IMR-90 (cell line): ENCODE measurements around the gene ADGRL1. TPM values are rescaled to one million over a fixed set of nuclear protein-coding genes. Genes with fewer than 3 reads are reported as not detected.
"Not testable (repeated sequence)": the region's sequence is repeated elsewhere in the genome, so short reads cannot be mapped to it uniquely, and the experiment has no call there.

ENCODE experiments used
- ATAC-seq: fragments of 200-7000 bp; cut with Tn5 transposase; 2 replicates; pipeline ENCODE4 v1.9.1; 2020; ENCODE audit warnings: low read depth, mild to moderate bottlenecking, moderate library complexity
- BruUV-seq: library from RNA; stranded (reverse); fragments of 400-500 nt; replicated peaks from 2 replicates; lab custom pipeline; 2021; lab: Mats Ljungman, UMichigan
- CTCF ChIA-PET: fragments of 300-600 bp; formaldehyde crosslinking; extraction: SDS; loops from one replicate; lab custom pipeline; 2021; ENCODE audit warnings: antibody characterized with exemption; lab: Yijun Ruan, JAX
- POLR2A ChIA-PET: fragments of 300-600 bp; sonication (Branson Sonifier 250); formaldehyde crosslinking; loops from one replicate; lab custom pipeline; 2022; ENCODE audit warnings: antibody characterized with exemption; ENCODE audit not compliant: unreplicated experiment; lab: Charles Lee
- DNase-seq: peaks from one replicate; pipeline ENCODE4 v3.0.0; 2013
- H2AFZ ChIP-seq: replicated peaks from 2 replicates; pipeline ENCODE3; 2013; ENCODE audit warnings: low read length, mild to moderate bottlenecking; ENCODE audit not compliant: poor library complexity
- H2AK5ac ChIP-seq: 2 replicates; pipeline ENCODE4 v1.6.1; 2013; ENCODE audit warnings: low read depth, low read length, inconsistent platforms
- H2AK9ac ChIP-seq: replicated peaks from 2 replicates; pipeline ENCODE3; 2013; ENCODE audit warnings: mild to moderate bottlenecking, low read depth, low read length, moderate library complexity; ENCODE audit not compliant: poor library complexity
- H2BK120ac ChIP-seq: 2 replicates; pipeline ENCODE4 v1.6.1; 2013; ENCODE audit warnings: low read depth, low read length, inconsistent platforms
- H2BK15ac ChIP-seq: 3 replicates; pipeline ENCODE4 v1.6.1; 2013; ENCODE audit warnings: low read depth, low read length, inconsistent platforms
- H2BK20ac ChIP-seq: 2 replicates; pipeline ENCODE4 v1.6.1; 2013; ENCODE audit warnings: low read depth, mild to moderate bottlenecking, inconsistent platforms, low read length, moderate library complexity
- H2BK5ac ChIP-seq: 2 replicates; pipeline ENCODE4 v1.6.1; 2013; ENCODE audit warnings: mild to moderate bottlenecking, low read depth, low read length, inconsistent platforms; ENCODE audit not compliant: poor library complexity, severe bottlenecking
- H3K14ac ChIP-seq: replicated peaks from 2 replicates; pipeline ENCODE4 v1.6.1; 2013; ENCODE audit warnings: low read depth, low read length, inconsistent platforms
- H3K18ac ChIP-seq: 2 replicates; pipeline ENCODE4 v1.6.1; 2013; ENCODE audit warnings: low read depth, low read length, control low read depth
- H3K23ac ChIP-seq: 2 replicates; pipeline ENCODE4 v1.6.1; 2013; ENCODE audit warnings: low read depth, low read length, inconsistent platforms
- H3K27ac ChIP-seq: 2 replicates; pipeline ENCODE4 v1.5.1; 2013; ENCODE audit warnings: mild to moderate bottlenecking, control low read depth, low read length; ENCODE audit not compliant: insufficient read depth
- H3K27me3 ChIP-seq: 2 replicates; pipeline ENCODE4 v1.6.1; 2013; ENCODE audit warnings: low read length; ENCODE audit not compliant: control insufficient read depth, insufficient read depth
- H3K36me3 ChIP-seq: 2 replicates; pipeline ENCODE4 v1.6.1; 2013; ENCODE audit warnings: low read length, mixed read lengths; ENCODE audit not compliant: control insufficient read depth, insufficient read depth
- H3K4ac ChIP-seq: 2 replicates; pipeline ENCODE4 v1.6.1; 2013; ENCODE audit warnings: low read depth, low read length, inconsistent platforms
- H3K4me1 ChIP-seq: 2 replicates; pipeline ENCODE4 v1.6.1; 2013; ENCODE audit warnings: low read length, mixed read lengths; ENCODE audit not compliant: control insufficient read depth, insufficient read depth
- H3K4me2 ChIP-seq: 2 replicates; pipeline ENCODE4 v1.6.1; 2013; ENCODE audit warnings: low read depth, mild to moderate bottlenecking, control low read depth, low read length, moderate library complexity
- H3K4me3 ChIP-seq: 2 replicates; pipeline ENCODE4 v1.5.1; 2013; ENCODE audit warnings: low read depth, mild to moderate bottlenecking, control low read depth, low read length, moderate library complexity; ENCODE audit not compliant: insufficient read depth
- H3K56ac ChIP-seq: 2 replicates; pipeline ENCODE4 v1.6.1; 2013; ENCODE audit warnings: low read length, inconsistent platforms; ENCODE audit not compliant: insufficient read depth; ENCODE audit errors: extremely low read depth
- H3K79me1 ChIP-seq, 2 experiments: 2 replicates each; pipeline ENCODE4 v1.6.1; 2013; ENCODE audit warnings: low read length in 2 of 2, inconsistent platforms in 1 of 2, low read depth in 1 of 2
- H3K9ac ChIP-seq: 2 replicates; pipeline ENCODE4 v1.6.1; 2013; ENCODE audit warnings: low read depth, low read length, control low read depth
- H3K9me1 ChIP-seq: 2 replicates; pipeline ENCODE4 v1.6.1; 2013; ENCODE audit warnings: low read length, inconsistent platforms; ENCODE audit not compliant: insufficient read depth
- H3K9me3 ChIP-seq: 2 replicates; pipeline ENCODE4 v1.6.1; 2013; ENCODE audit warnings: low read length; ENCODE audit not compliant: control insufficient read depth, insufficient read depth
- H4K20me1 ChIP-seq: 2 replicates; pipeline ENCODE4 v1.6.1; 2013; ENCODE audit warnings: low read length, inconsistent platforms; ENCODE audit not compliant: insufficient read depth
- H4K5ac ChIP-seq: 2 replicates; pipeline ENCODE4 v1.6.1; 2013; ENCODE audit warnings: mild to moderate bottlenecking, low read depth, low read length, control low read depth
- H4K8ac ChIP-seq, 2 experiments: 2 replicates each; pipeline ENCODE4 v1.6.1; 2013; ENCODE audit warnings: low read depth in 2 of 2, low read length in 2 of 2, control low read depth in 1 of 2, inconsistent platforms in 1 of 2
- H4K91ac ChIP-seq: 2 replicates; pipeline ENCODE4 v1.6.1; 2013; ENCODE audit warnings: low read depth, low read length, inconsistent platforms; ENCODE audit not compliant: insufficient read depth
- WGBS, 2 experiments: methylation state at CpG; one replicate each; pipeline versions ENCODE4 v1.1.5 to v1.1.7; 2013; ENCODE audit warnings: missing lambda C conversion rate in 2 of 2; ENCODE audit not compliant: insufficient read length in 1 of 2; ENCODE audit errors: extremely low coverage in 2 of 2; 5-methylcytosine and 5-hydroxymethylcytosine counted together
- dilution Hi-C: fragments of 300-500 bp; cut with HindIII; formaldehyde crosslinking; loops from one replicate; pipeline ENCODE4 v1.14.3; 2018; ENCODE audit warnings: low sequenced_read_pairs; ENCODE audit not compliant: unreplicated experiment
- in situ Hi-C: fragments of 300-500 bp; cut with MboI; formaldehyde crosslinking; loops from 3 replicates; pipeline ENCODE4 v1.14.3; 2019; ENCODE audit warnings: low sequenced_read_pairs, inconsistent platforms, mixed read lengths
- intact Hi-C: fragments of 100-400 bp; cut with micrococcal nuclease; formaldehyde crosslinking; loops from 2 replicates; pipeline ENCODE4 v1.10.0; 2022
- polyA plus RNA-seq, 3 experiments: library from polyadenylated mRNA; depleted of rRNA; stranded (reverse); fragments of >200 nt; gene quantifications; 2 replicates each; pipeline ENCODE4 v1.2.3, GENCODE V29; 2012; ENCODE audit warnings: low replicate concordance in 1 of 3
- total RNA-seq: library from RNA; depleted of rRNA; stranded (reverse); fragments of >200 nt; gene quantifications from 2 replicates; pipeline ENCODE4 v1.2.3, GENCODE V29; 2012

ADGRL1 gene
- total and polyA plus RNA-seq, 2 of the 4 experiments (the other 2 are of a cell fraction), result 0.72 to 2.2 TPM

- in situ Hi-C loops, H4K20me1 ChIP-seq, H4K91ac ChIP-seq, H2BK20ac ChIP-seq, BruUV-seq, H2BK120ac ChIP-seq, H3K14ac ChIP-seq, H2BK15ac ChIP-seq, H3K56ac ChIP-seq, H3K27ac ChIP-seq, H2AK9ac ChIP-seq, H3K36me3 ChIP-seq, H2BK5ac ChIP-seq, DNase-seq, H4K8ac ChIP-seq, H3K4ac ChIP-seq, intact Hi-C loops, H3K4me3 ChIP-seq, H3K18ac ChIP-seq, H3K9ac ChIP-seq, H3K4me2 ChIP-seq, POLR2A ChIA-PET, H2AFZ ChIP-seq, H3K23ac ChIP-seq, H3K4me1 ChIP-seq, H3K9me3 ChIP-seq, CTCF ChIA-PET, H4K5ac ChIP-seq, H3K9me1 ChIP-seq, H3K79me1 ChIP-seq, H2AK5ac ChIP-seq, dilution Hi-C loops, ATAC-seq: not testable (repeated sequence)
- WGBS, 2 experiments, result no CpG with 5 or more reads among the region's 5 CpGs
- peaks cover 18% of the 10 kb centered on the region for H3K27me3 ChIP-seq
Observed at GRCh38 chr19:14244393-14244792, 38.4 kb upstream of the ADGRL1 start.

- DNase-seq, result not testable (repeated sequence)
Observed at GRCh38 chr19:14243718-14244117, 37.7 kb upstream of the ADGRL1 start.

More at GRCh38 chr19:14243718-14244117, 37.7 kb upstream of the ADGRL1 start:
- H3K4ac ChIP-seq, H3K27ac ChIP-seq, H2BK15ac ChIP-seq, BruUV-seq, H3K9me3 ChIP-seq, H3K14ac ChIP-seq, H2AK5ac ChIP-seq, in situ Hi-C loops, H3K9ac ChIP-seq, H2AFZ ChIP-seq, H2BK20ac ChIP-seq, H3K4me1 ChIP-seq, POLR2A ChIA-PET, H3K56ac ChIP-seq, H3K9me1 ChIP-seq, H4K8ac ChIP-seq, H4K91ac ChIP-seq, dilution Hi-C loops, H2AK9ac ChIP-seq, ATAC-seq, CTCF ChIA-PET, H4K5ac ChIP-seq, H3K18ac ChIP-seq, H3K23ac ChIP-seq, H2BK120ac ChIP-seq, H3K4me3 ChIP-seq, intact Hi-C loops, H3K4me2 ChIP-seq, H2BK5ac ChIP-seq, H3K36me3 ChIP-seq, H3K79me1 ChIP-seq, H4K20me1 ChIP-seq: not testable (repeated sequence)
- peaks cover 14% of the 10 kb centered on the region; the same call in 1 of the 2 replicates for H3K27me3 ChIP-seq
- 94% methylated on average over 6 of the region's 12 CpGs; no CpG with 5 or more reads in 1 of the 2 experiments for WGBS, 2 experiments
